GM12801 (cell line): ENCODE results near the gene CC2D1A.

Source experiments
- CTCF ChIP-seq: IDR thresholded peaks from one replicate; pipeline ENCODE4 v1.5.1; 2011; ENCODE audit warnings: control low read depth; ENCODE audit not compliant: insufficient read length; ENCODE audit errors: extremely low read depth

The CC2D1A gene

DNA sequence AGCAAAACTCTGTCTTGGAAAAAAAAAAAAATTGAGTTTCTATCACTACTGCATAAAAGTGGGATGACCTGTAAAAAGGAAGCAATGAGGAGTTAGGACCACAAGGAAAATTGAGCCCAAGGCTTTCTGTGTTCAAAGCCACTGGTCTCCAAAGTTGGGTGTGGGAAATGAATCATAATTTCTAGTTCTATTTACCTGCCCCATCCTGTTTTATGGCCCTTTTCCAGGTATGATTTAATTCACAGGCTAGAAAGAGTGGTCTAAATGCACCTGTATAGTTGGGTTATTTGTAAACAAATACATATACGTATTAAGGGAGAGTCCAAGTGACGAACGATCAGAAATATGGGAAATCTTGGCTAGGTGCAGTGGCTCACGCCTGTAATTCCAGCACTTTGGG, 40.4 kb downstream of the CC2D1A start:
- TF ChIP-seq CTCF, result no peak

DNA sequence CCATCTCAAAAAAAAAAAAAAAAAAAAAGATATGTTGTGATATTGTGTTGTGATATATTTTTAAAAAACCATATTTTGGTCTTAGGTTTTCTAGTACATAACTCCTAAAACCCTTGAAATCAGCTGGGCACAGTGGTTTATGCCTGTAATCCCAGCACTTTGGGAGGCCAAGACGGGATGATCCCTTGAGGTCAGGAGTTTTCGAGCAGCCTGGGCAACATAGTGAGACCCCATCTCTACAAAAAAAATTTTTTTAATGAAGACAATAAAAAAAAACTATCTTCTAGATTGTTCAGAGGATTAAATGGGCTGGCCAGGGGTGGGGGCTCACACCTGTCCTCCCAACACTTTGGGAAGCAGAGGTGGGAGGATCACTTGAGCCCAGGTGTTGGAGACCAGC, 45.0 kb downstream of the CC2D1A start:
- TF ChIP-seq CTCF, result no peak

DNA sequence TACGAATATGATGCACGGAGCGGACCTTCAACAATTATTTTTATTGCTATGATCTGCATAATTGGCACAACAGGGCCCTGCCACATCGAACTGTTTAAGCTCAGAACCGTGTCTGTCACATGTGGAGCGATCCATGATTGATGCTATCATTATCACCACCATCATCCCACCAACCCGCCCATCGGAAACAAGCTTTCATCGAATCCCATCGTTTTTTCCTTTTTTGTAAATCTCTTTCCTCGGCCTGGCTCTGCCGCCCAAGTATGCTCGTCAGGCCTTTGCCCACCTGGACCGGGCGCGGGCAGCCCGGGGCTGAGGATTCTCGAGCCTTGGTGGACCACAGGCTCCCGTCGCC, 45.8 kb downstream of the CC2D1A start:
- TF ChIP-seq CTCF, result no peak

DNA sequence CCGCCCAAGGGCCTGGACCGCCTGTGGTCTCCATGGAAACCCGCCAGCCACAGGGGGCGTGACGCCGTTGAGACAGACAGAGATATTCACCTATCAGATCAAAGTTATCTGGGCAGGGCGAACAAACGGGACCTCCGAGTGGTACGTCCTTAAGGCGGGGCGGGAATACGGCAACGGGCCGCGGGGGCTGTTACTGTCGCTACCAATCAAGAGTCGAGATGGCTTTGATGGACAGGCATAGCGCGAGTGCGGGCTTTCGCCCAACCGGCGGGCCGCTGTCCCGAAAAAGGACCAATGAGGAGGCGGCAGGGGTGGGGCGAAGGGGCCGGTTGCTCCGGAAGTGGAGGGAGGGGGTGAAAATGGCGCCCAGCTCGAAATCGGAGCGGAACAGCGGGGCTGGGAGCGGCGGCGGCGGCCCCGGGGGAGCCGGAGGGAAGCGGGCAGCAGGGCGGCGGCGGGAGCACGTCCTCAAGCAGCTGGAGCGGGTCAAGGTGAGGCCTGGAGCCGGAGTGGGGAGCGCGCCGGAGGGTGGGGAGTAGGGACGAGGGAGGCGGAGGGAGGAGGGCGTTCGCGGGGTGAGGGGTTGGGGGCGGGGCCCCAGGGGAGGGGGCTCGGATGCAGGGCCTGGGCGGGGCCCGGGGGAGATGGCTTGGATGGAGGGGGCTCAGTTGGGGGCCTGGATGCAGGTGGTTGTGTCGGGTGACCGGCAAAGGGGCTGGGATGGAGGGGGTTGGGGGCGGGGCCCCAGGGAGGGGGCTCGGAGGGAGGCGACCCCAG, 46.3 kb downstream of the CC2D1A start, which contains the start of gene DCAF15:
TSS of gene DCAF15 (plus strand) at position 356 of the 777 bp plus-strand sequence. CDS start at position 360, 4 bp downstream.
- TF ChIP-seq CTCF, result no peak

DNA sequence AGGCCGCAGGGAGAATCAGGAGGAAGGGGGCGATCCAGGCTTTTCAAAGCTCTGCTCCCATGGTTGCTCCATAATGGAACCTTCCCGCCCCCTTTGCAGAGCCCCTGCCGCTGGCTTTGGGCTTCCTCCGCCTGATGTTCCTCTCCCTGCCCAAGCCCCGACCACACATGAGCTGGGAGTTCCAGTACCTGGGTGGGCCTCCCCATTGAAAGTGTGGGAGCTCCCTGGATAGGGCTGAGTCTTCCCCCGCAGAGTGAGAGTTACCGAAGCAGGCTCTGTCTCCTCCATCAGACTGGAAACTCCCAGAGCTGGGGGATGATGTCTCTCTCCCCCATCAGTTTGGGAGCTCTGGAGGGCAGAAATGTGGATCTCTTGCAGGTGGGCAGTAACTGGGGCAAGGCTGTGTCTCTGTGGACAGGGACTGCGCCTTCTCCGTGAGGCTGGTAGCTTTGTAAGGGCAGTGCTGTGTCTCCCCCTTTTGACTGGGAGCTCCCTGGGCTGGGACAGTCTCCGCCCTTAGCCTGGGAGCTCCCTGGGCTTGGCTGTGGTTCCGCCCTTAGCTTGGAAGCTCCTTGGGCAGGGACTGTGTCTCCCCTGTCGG, 47.0 kb downstream of the CC2D1A start:
- no peak for TF ChIP-seq CTCF

DNA sequence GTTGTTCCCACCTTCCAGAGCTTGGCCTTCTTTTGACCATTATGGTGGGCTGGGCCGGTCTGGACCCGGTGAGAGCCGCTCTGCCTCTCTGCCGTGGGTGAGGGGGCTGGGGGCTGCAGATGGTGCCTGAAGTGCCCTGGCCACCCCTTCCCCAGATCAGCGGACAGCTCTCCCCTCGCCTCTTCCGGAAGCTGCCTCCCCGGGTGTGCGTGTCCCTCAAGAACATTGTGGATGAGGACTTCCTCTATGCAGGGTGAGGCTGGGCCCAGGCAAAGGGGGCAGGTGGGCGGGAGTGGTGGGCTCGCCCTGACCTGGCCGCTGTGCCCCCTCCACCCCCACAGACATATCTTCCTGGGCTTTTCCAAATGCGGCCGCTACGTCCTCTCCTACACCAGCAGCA, 48.2 kb downstream of the CC2D1A start:
- no peak for TF ChIP-seq CTCF

DNA sequence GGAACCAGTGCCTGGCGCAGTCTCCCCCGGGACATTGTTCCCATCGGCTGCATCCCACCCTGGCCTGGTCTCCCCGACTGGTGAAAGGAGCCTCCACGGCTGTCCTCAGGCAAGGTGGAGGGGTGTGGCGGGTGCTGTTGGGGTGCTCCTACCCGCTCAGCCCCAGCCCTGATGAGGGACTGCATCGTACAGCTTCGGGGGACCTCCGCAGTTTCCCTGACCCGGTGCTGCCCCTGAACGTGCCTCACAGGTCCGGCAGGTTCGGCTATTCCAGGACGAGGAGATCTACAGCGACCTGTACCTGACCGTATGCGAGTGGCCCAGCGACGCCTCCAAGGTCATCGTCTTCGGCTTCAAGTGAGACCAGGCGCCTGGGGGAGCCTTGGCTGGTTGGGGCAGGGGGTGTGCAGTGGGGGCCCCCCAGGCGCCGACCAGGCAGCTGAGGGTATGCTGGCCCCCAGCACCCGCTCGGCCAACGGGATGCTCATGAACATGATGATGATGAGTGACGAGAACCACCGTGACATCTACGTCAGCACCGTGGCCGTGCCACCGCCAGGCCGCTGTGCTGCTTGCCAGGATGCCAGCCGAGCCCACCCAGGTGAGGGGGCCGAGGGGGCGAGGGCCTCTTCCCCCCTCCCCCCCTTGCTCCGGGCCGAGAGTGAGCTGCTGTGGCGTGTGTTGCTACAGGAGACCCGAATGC, 49.8 kb downstream of the CC2D1A start:
- no peak for TF ChIP-seq CTCF
